ENCODE measurements around the gene ARHGEF28. TPM values are rescaled to one million over a fixed set of nuclear protein-coding genes. Genes with fewer than 3 reads are reported as not detected.

ARHGEF28 gene
- total RNA-seq, 6 experiments from 2014 or later: 7.5 to 13.6 (median 8.5) TPM

- Mint-ChIP-seq H3K27ac (no peak overlapping the region), H3K36me3 (ENCODE audit: low read depth) (peaks cover 14% of the 10 kb centered on the region)
- DNase-seq: no peak
Observed at GRCh38 chr5:73682176-73682575, 56.2 kb downstream of the ARHGEF28 start.

GRCh38 chr5:73684691-73685090, 58.7 kb downstream of the ARHGEF28 start:
- DNase-seq: no peak
- Mint-ChIP-seq H3K36me3 (ENCODE audit: low read depth) (peaks cover 14% of the 10 kb centered on the region), H3K9me3 (no peaks in the 10 kb centered on the region), H3K4me1 (ENCODE audit: low read depth) (peaks cover 22% of the 10 kb centered on the region), H3K4me3 (no peak overlapping the region), H3K27me3 (ENCODE audit: insufficient read depth) (peaks cover 3% of the 10 kb centered on the region; the same call in 1 of the 2 replicates), H3K27ac (no peak overlapping the region; the same call in 1 of the 2 replicates)
- no peak for TF ChIP-seq CTCF (IDR thresholded peaks at IDR 0.05)

More at GRCh38 chr5:73682176-73682575, 56.2 kb downstream of the ARHGEF28 start:
- H3K27me3 Mint-ChIP-seq (ENCODE audit: insufficient read depth): peaks cover 3% of the 10 kb centered on the region; the same call in 1 of the 2 replicates
- TF ChIP-seq CTCF (IDR thresholded peaks at IDR 0.05): no peak
- no peaks in the 10 kb centered on the region for H3K9me3 Mint-ChIP-seq
- H3K4me1 Mint-ChIP-seq (ENCODE audit: low read depth): peaks cover 17% of the 10 kb centered on the region
- no peak overlapping the region for H3K4me3 Mint-ChIP-seq

GRCh38 chr5:73686912-73687311, 60.9 kb downstream of the ARHGEF28 start:
- no peaks in the 10 kb centered on the region for H3K9me3 Mint-ChIP-seq

DNA sequence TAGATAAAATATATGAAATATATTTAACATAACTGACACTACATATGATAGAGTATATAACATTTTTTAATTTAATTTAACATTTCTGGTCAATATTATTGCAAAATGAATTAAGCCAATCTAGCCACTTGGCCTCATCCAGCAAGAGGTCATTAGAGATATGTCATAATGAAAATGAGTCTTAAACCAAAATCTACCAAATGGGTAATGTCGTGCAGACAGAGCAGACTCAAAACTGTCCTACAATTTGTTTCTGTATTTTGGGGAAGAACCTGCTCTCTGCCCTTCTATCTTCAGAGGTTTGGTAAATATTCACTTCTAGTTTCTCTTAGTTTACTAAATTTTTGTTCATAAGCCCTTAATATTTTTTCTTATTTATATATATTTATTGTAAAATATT, 61.4 kb downstream of the ARHGEF28 start:
- H3K27me3 Mint-ChIP-seq (ENCODE audit: insufficient read depth): peaks cover 3% of the 10 kb centered on the region; the same call in 1 of the 2 replicates
- no peak for TF ChIP-seq CTCF (IDR thresholded peaks at IDR 0.05)
- no peak for DNase-seq
- no peak overlapping the region for H3K27ac Mint-ChIP-seq
- H3K9me3 Mint-ChIP-seq: no peaks in the 10 kb centered on the region
- H3K36me3 Mint-ChIP-seq (ENCODE audit: low read depth): peaks cover 14% of the 10 kb centered on the region
- peaks cover 40% of the 10 kb centered on the region for H3K4me1 Mint-ChIP-seq (ENCODE audit: low read depth)
- no peak overlapping the region for H3K4me3 Mint-ChIP-seq

More at GRCh38 chr5:73686912-73687311, 60.9 kb downstream of the ARHGEF28 start:
- no peak for TF ChIP-seq CTCF (IDR thresholded peaks at IDR 0.05)
- Mint-ChIP-seq H3K36me3 (ENCODE audit: low read depth) (peaks cover 14% of the 10 kb centered on the region), H3K27ac (no peak overlapping the region), H3K27me3 (ENCODE audit: insufficient read depth) (peaks cover 3% of the 10 kb centered on the region; the same call in 1 of the 2 replicates), H3K4me3 (no peak overlapping the region), H3K4me1 (ENCODE audit: low read depth) (peaks cover 35% of the 10 kb centered on the region)
- DNase-seq: no peak

DNA sequence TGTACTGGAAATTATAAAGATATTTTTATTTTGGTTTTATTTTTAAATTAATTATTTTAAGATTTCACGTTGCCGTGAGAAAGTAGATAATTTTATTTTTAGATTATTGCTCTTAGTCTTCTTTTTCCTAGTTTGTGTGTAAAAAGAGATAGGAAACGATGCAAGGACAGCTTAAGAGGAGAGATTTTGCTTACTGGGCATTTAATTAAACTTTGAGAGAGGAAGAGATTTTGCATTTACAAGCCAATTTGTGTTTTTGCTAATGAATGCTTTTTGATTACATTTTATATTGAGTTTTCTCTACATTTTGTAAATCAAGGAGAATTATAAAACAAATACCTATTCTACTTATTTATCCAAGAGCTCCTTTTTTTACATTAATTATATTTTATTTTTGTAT, 64.0 kb downstream of the ARHGEF28 start:
- Mint-ChIP-seq H3K27ac (no peak overlapping the region), H3K9me3 (no peaks in the 10 kb centered on the region), H3K4me1 (ENCODE audit: low read depth) (peaks cover 63% of the 10 kb centered on the region), H3K4me3 (no peak overlapping the region), H3K36me3 (ENCODE audit: low read depth) (peaks cover 3% of the 10 kb centered on the region; the same call in 1 of the 2 replicates), H3K27me3 (ENCODE audit: insufficient read depth) (no peaks in the 10 kb centered on the region)
- DNase-seq: no peak
- no peak for TF ChIP-seq CTCF (IDR thresholded peaks at IDR 0.05)
